NCI-H2107 treated with DMSO at 0.1 percent for 48 hours (cell line): ENCODE data around the gene ACADM.
A peak's percentile ranks its signal among the peaks of the same experiment; 100 is the strongest.
"Not testable (repeated sequence)": the region's sequence is repeated elsewhere in the genome, so short reads cannot be mapped to it uniquely, and the experiment has no call there.

Source experiments
- DNase-seq: peaks from one replicate; lab custom pipeline; 2025; ENCODE audit not compliant: unreplicated experiment; lab: John Stamatoyannopoulos, UW

ACADM gene

DNA sequence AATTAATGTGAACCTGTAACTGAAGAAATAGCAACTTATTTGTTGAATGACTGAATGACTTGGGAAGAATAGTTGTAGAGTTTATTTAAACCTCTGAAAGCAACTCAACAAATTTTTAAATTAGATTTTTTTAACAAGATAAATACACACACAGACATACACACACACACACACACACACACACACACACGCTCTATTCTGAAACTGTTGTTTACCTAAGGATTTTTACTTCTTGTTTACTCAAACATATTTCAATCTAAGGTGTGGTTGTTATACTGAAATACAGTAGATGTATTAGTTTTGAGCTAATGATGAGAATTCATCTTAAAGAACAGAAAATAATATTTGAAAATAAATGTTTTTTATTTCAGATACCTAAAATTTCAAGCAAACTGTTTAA is 11.5 kb downstream of the ACADM start:
- DNase-seq, result no peak

DNA sequence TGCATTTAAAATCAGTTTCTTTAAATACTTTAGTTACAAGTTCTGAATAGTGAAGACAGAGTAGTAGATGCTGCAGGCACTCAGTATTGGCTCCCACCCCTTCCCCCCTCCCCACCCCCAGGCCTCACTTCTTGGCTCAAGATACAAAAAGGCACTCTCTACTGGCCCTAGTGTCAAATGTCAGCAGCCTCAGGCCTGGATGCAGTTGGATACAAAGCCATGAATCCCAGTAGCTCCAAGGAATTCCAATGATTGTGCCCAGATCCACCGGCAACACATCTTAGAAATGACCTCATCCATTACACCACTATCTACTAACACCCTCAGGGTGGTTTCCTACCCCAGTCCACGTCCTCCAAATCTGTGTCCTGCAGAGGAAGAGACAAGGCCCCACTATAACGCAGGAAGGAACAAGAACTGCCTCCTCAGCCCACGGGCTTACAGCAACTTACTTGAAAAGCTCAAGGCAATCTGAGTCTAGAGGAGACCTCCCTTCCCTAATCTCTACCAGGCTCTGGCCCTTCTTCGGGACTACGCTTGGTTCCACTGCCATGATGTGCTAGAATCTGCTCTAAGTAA is 17.6 kb downstream of the ACADM start:
- DNase-seq, result no peak

DNA sequence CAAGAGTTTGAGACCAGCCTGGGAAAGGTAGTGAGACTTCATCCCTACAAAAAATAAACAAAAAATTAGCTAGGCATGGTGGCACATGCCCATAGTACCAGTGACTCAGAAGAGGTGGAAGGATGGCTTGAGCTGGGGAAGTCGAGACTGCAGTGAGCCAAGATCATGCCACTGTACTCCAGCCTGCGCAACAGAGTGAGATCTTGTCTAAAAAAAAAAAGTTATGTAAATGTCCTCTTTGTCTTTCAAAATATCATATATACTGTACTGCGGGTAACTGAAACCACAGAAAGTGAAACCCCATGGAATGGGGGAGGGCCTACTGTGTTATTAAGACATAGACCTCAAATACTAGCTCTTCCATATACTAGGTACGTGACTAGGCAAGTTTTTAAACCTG is 20.8 kb downstream of the ACADM start:
- DNase-seq, result no peak

GRCh38 chr1:75757210-75757609 is 32.7 kb downstream of the ACADM start:
- not testable (repeated sequence) for DNase-seq

DNA sequence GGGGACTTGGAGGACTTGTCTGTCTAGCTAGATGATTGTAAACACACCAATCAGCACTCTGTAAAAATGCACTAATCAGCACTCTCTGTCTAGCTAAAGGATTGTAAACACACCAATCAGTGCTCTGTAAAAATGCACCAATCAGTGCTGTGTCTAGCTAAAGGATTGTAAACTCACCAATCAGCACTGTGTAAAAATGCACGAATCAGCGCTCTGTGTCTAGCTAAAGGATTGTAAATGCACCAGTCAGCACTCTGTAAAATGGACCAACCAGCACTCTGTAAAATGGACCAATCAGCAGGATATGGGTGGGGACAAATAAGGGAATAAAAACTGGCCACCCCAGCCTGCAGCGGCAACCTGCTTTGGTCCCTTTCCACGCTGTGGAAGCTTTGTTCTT is 34.0 kb downstream of the ACADM start:
- DNase-seq, result not testable (repeated sequence)

- no peak for DNase-seq
Measured at GRCh38 chr1:75764057-75764655, 39.6 kb downstream of the ACADM start.

DNA sequence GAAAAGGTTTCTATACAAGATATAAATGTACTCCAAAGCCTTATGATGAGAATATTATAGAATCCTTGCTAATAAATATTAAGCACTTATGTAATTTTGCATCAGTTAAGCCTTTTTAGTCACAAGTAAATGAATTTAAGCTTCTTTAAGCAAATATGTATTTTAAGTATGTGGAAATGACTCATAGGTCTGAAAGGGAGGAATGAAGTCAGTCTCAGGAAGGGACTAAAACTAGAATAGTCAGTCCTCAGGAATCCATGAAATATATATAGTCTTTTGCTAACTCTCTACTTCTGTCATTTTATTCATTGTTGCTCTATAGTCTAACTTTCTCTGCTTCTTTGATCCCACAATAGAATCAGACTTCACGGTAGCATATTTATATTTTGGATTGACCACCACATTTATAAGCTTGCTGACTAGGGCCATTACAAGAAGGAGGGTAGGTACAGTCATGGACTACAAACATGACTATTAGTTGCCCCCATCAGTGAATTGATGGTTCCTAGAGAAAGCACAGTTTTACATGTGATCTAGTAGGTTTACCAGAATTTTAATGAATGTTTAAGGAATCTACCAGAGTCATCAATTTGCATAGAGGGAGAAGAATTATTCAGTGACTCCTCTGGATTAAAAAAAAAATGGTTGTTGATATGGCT is 41.3 kb downstream of the ACADM start:
- no peak for DNase-seq

DNA sequence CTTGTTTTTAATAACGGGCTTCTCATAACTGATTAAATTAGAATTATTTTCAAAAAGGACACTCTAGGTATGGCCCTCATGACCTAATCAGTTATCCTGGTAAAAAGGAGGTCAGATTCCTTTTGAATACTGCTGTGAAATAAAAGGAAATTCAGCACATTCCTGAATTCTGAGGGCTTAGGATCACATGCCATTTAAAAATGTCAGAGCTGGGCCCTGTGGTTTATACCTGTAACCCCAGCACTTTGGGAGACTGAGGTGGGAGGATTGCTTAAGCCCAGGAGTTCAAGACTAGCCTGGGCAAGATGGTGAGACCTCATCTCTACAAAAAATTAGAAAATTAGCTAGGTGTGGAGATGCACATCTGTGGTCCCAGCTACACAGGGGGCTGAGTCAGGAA is 43.5 kb downstream of the ACADM start:
- DNase-seq, result no peak

- DNase-seq, result no peak
Measured at GRCh38 chr1:75770761-75771160, 46.3 kb downstream of the ACADM start.

GRCh38 chr1:75771978-75772377 is 47.5 kb downstream of the ACADM start:
- no peak for DNase-seq

DNA sequence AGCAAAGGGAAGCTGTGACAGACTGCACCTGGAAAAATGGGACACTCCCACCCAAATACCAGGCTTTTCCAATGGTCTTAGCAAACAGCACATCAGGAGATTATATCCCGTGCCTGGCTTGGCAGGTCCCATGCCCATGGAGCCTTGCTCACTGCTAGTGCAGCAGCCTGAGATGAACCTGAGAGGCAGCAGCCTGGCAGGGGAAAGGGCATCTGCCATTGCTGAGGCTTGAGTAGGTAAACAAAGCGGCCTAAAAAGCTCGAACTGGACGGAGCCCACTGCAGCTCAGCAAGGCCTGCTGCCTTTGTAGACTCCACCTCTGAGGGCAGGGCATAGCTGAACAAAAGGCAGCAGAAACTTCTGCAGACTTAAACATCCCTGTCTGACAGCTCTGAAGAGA is 53.3 kb downstream of the ACADM start:
- DNase-seq, result not testable (repeated sequence)

DNA sequence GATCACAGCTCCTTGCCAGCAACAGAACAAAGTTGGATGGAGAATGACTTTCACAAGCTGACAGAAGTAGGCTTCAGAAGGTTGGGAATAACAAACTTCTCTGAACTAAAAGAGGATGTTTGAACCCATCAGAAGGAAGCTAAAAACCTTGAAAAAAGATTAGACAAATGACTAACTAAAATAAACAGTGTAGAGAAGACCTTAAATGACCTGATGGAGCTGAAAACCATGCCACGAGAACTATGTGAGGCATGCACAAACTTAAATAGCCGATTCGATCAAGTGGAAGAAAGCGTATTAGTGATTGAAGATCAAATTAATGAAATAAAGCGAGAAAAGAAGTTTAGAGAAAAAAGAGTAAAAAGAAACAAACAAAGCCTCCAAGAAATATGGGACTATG is 54.2 kb downstream of the ACADM start:
- not testable (repeated sequence) for DNase-seq

DNA sequence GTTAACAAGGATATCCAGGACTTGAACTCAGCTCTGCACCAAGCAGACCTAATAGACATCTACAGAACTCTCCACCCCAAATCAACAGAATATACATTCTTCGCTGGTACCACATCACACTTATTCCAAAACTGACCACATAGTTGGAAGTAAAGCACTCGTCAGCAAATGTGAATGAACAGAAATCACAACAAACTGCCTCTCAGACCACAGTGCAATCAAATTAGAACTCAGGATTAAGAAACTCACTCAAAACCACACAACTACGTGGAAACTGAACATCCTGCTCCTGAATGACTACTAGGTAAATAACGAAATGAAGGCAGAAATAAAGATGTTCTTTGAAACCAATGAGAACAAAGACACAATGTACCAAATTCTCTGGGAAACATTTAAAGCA is 55.7 kb downstream of the ACADM start:
- not testable (repeated sequence) for DNase-seq

DNA sequence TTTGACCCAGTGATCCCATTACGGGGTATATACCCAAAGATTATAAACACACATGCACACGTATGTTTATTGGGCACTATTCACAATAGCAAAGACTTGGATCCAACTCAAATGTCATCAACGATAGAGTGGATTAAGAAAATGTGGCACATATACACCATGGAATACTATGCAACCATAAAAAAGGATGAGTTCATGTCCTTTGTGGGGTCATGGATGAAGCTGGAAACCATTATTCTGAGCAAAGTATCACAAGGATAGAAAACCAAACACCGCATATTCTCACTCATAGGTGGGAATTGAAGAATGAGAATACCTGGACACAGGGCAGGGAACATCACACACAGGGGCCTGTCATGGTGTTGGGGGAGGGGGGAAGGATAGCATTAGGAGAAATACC is 59.4 kb downstream of the ACADM start:
- DNase-seq, result not testable (repeated sequence)

- no peak for DNase-seq
Measured at GRCh38 chr1:75785320-75785982, 60.9 kb downstream of the ACADM start.

DNA sequence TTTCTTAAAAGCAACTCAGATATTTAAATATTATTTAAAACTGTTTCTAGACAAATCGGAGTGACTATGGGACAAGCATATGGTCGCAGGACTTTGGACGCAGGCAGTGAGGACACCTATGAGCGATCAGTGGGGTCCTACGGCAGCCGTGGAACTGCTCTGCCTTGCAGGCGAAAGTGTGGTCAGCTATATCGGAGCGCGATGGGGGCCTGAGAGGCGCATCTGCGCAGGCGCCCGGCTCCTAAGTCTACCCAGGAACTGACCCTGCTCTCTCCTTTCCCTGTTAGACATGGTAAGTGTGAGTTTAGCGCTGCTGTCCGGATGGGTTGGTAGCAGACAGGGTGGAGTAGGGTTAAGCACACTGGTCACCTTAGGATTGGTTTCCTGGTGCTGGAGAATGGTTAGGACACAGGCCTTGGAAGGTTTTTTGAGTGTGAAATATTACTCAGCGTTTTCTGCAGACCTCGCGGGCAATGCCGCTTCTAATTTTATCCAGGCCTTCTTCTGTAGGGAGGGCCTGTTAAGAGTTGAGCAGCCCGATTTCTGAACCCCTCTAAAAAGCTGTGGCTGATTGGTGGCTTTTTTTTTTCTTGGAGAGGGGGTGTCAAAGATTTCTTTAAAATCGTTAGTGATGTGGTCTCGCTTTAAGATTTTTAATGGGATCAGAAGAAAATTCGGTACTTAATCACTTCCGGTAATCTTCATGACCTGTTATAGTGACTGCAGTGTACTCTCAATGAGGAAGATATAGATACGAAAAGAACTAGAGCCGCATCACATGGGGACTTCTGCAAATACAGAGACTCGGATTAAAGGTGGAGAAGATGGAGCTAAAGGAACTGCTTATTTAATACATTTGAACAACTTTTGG is 61.7 kb downstream of the ACADM start, which contains the start of gene RABGGTB:
RABGGTB (plus strand) TSS at position 274 of the 871 bp plus-strand sequence; CDS start at position 290, 16 bp downstream.
- peak; percentile 93 for DNase-seq

DNA sequence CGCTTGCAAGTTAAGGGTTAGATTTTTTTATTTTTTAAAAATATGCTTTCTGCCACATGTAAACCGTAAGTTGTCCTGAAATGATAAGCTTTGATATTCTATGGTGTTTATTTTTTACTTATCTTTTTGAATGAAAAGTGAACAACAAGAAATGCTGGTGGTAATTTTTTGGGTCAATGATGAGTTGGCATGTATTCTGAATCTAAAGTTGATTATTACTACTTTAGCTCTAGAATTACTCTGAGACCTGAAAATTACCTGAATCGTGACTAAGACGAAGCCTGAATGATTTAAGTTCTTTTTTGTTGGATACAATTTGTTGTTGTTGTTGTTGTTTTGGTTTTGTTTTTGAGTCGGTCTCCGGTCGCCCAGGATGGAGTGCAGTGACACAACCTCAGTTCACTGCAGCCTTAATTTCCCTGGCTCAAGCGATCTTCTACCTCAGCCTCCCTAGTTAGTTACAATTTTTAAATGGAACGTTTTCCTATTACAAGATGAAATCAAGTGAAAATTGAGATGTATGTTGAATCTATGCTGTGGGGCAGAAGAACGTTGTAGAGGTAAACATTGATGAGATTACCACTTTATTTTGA is 62.5 kb downstream of the ACADM start:
- no peak for DNase-seq

DNA sequence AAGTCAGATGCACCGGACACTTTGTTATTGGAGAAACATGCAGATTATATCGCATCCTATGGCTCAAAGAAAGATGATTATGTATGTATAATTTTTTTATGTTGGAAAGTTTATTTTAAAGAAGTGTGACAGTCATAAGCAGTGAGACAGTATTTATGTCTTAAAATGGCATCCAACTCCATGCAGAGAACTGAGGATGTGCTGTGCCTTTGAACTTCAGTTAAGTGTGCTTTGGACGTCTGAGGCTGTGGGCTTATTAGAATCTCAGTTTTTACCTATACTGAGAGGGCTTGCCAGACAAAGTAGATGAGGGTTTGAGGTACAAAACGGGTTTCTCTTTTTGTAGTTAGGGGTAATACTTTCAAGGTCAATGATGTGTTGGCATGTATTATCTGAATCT is 63.0 kb downstream of the ACADM start:
- DNase-seq, result no peak

GRCh38 chr1:75789988-75790387 is 65.5 kb downstream of the ACADM start:
- DNase-seq, result no peak

- DNase-seq, result no peak
Measured at GRCh38 chr1:75791022-75791421, 66.5 kb downstream of the ACADM start.

DNA sequence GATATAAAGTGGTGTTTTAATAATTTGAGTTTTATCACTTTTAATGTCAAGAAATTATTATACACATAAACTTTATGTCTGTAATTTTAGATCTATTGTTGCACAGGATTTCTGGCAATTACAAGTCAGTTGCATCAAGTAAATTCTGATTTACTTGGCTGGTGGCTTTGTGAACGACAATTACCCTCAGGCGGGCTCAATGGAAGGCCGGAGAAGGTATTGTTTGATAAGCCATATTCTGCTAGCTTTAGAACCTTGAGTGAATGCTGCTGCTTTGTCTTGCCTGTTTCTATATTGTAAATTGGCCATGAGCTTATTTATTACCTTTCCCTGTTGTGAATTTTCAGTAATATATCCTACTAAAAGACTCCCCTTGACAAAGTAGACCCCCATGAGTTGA is 67.6 kb downstream of the ACADM start:
- no peak for DNase-seq
